ENCODE data around the gene SLC35E1. TPM values are rescaled to one million over a fixed set of nuclear protein-coding genes. Genes with fewer than 3 reads are reported as not detected.

Gene SLC35E1
- total RNA-seq, 1 experiment from 2014 or later, result 49.1 TPM

DNA sequence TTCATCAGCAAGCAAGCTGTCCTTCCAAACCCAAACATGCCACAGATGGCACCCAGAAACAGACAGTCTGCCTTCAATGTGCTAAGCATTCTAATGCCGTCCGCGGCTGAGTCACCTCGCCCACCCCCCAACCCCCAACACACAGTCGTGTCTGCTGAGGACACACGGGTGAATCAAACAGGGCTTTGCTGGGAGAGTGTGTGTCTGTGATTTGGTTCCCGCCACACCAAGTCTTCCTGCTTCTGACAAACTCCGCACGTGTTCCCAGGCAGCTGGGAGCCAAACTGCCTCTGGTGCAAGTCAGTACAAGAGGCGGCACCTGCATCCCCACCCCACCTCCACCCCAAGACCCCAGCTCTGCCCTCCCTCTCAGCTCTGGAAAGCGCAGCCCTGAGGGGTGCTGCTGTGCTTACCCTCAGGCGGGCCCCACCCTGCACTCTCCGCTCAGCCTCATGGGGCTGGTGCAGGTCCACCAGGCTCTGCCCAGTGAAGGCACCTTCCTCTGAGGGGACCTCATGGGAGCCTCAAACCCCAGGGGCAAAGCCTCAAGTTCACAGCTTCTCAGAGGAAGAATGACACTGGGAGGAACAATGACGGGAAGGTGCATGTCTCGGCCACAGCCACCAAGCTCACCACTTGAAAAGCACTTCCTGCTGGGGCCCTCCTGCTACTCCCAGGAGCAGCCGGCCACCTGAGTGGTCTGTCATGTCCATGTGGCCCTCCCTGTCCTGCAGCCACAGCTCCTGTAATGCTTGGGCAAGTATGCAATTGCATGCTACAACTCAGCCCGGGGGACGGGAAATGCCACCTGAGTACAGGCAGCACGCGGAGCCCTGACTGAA lies 15.0 kb upstream of the SLC35E1 start:
- DNase-seq (ENCODE audit: low read depth, low spot score) (no peak), ATAC-seq (no peak)
- no peaks in the 10 kb centered on the region; the same call in 1 of the 2 replicates for H4K20me1 ChIP-seq (ENCODE audit: insufficient read depth)
- no peak overlapping the region for H3K9ac ChIP-seq (ENCODE audit: low read length)
- H3K9me3 ChIP-seq (ENCODE audit: control insufficient read depth in 1 of 2, insufficient read depth in 1 of 2, low read depth in 1 of 2, low read length in 2 of 2), result no peaks in the 10 kb centered on the region
- BruUV-seq (replicated peaks), result no TSS peak
- H3K27ac ChIP-seq (ENCODE audit: low read depth, low read length), result no peak overlapping the region
- H3K4me2 ChIP-seq (ENCODE audit: low read length), result no peak overlapping the region
- H3K79me2 ChIP-seq (ENCODE audit: insufficient read depth, low read length), result peaks cover 100% of the 10 kb centered on the region
- no peaks in the 10 kb centered on the region for H3K36me3 ChIP-seq (ENCODE audit: control insufficient read depth in 1 of 2, insufficient read depth in 2 of 2, low read length in 2 of 2)
- RAD21 ChIA-PET (ENCODE audit: low non-redundant PET in 1 of 2, low total read pairs in 2 of 2, uncharacterized antibody in 2 of 2, unreplicated experiment in 2 of 2), result no interaction called here
- POLR2A ChIA-PET, result no interaction called here
- peaks cover 16 to 31% of the 10 kb centered on the region in 2 experiments for H3K4me1 ChIP-seq (ENCODE audit: control insufficient read depth in 1 of 2, insufficient read depth in 2 of 2, low read length in 2 of 2)
- TF ChIP-seq EZH2 (IDR thresholded peaks at IDR 0.05) (no peak), SRF (IDR thresholded peaks at IDR 0.05; ENCODE audit: low read depth) (no peak), FOSL1 (IDR thresholded peaks at IDR 0.05; ENCODE audit: low read depth) (no peak), RAD21 (IDR thresholded peaks at IDR 0.05; ENCODE audit: low read depth) (no peak), POLR2AphosphoS5 (IDR thresholded peaks at IDR 0.05; ENCODE audit: low read depth, low read length) (no peak), CEBPB (IDR thresholded peaks at IDR 0.05; ENCODE audit: low read depth) (no peak), SIN3A (IDR thresholded peaks at IDR 0.05; ENCODE audit: low read depth) (no peak), POLR2A (IDR thresholded peaks at IDR 0.05; ENCODE audit: borderline replicate concordance, extremely low read depth, insufficient read depth, insufficient read length) (no peak), TCF7L2 (IDR thresholded peaks at IDR 0.05; ENCODE audit: borderline replicate concordance, extremely low read depth, insufficient read depth, insufficient read length) (no peak), CBX3 (IDR thresholded peaks at IDR 0.05; ENCODE audit: low read depth) (no peak), EGR1 (IDR thresholded peaks at IDR 0.05; ENCODE audit: low read depth) (no peak), ELF1 (IDR thresholded peaks at IDR 0.05; ENCODE audit: borderline replicate concordance, low read depth) (no peak), YY1 (IDR thresholded peaks at IDR 0.05; ENCODE audit: extremely low read depth, insufficient replicate concordance, low read depth, low read length) (no peak), JUND (IDR thresholded peaks at IDR 0.05) (no peak), SP1 (IDR thresholded peaks at IDR 0.05; ENCODE audit: low read depth) (no peak)
- TF ChIP-seq, protein P1, sequence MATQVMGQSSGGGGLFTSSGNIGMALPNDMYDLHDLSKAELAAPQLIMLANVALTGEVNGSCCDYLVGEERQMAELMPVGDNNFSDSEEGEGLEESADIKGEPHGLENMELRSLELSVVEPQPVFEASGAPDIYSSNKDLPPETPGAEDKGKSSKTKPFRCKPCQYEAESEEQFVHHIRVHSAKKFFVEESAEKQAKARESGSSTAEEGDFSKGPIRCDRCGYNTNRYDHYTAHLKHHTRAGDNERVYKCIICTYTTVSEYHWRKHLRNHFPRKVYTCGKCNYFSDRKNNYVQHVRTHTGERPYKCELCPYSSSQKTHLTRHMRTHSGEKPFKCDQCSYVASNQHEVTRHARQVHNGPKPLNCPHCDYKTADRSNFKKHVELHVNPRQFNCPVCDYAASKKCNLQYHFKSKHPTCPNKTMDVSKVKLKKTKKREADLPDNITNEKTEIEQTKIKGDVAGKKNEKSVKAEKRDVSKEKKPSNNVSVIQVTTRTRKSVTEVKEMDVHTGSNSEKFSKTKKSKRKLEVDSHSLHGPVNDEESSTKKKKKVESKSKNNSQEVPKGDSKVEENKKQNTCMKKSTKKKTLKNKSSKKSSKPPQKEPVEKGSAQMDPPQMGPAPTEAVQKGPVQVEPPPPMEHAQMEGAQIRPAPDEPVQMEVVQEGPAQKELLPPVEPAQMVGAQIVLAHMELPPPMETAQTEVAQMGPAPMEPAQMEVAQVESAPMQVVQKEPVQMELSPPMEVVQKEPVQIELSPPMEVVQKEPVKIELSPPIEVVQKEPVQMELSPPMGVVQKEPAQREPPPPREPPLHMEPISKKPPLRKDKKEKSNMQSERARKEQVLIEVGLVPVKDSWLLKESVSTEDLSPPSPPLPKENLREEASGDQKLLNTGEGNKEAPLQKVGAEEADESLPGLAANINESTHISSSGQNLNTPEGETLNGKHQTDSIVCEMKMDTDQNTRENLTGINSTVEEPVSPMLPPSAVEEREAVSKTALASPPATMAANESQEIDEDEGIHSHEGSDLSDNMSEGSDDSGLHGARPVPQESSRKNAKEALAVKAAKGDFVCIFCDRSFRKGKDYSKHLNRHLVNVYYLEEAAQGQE (IDR thresholded peaks at IDR 0.05; ENCODE audit: low read depth), result no peak
- TF ChIP-seq, protein P2, sequence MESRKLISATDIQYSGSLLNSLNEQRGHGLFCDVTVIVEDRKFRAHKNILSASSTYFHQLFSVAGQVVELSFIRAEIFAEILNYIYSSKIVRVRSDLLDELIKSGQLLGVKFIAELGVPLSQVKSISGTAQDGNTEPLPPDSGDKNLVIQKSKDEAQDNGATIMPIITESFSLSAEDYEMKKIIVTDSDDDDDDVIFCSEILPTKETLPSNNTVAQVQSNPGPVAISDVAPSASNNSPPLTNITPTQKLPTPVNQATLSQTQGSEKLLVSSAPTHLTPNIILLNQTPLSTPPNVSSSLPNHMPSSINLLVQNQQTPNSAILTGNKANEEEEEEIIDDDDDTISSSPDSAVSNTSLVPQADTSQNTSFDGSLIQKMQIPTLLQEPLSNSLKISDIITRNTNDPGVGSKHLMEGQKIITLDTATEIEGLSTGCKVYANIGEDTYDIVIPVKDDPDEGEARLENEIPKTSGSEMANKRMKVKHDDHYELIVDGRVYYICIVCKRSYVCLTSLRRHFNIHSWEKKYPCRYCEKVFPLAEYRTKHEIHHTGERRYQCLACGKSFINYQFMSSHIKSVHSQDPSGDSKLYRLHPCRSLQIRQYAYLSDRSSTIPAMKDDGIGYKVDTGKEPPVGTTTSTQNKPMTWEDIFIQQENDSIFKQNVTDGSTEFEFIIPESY (IDR thresholded peaks at IDR 0.05; ENCODE audit: extremely low read depth, insufficient replicate concordance, low read length), result no peak
- TF ChIP-seq, protein P3, sequence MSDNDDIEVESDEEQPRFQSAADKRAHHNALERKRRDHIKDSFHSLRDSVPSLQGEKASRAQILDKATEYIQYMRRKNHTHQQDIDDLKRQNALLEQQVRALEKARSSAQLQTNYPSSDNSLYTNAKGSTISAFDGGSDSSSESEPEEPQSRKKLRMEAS (IDR thresholded peaks at IDR 0.05), result no peak
- TF ChIP-seq, protein P4, sequence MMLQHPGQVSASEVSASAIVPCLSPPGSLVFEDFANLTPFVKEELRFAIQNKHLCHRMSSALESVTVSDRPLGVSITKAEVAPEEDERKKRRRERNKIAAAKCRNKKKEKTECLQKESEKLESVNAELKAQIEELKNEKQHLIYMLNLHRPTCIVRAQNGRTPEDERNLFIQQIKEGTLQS (IDR thresholded peaks at IDR 0.05), result no peak
- CTCF ChIA-PET, result no interaction called here
- H3K9me2 ChIP-seq (ENCODE audit: insufficient read depth), result no peaks in the 10 kb centered on the region
- intact Hi-C loops (cut with micrococcal nuclease), result no loop called here
- H2AFZ ChIP-seq (ENCODE audit: low read depth, low read length, poor library complexity, severe bottlenecking), result no peak overlapping the region
- no peaks in the 10 kb centered on the region for H3K27me3 ChIP-seq (ENCODE audit: insufficient read depth, low read length)
- no peak overlapping the region for H3K4me3 ChIP-seq (replicated peaks in 1 of 2; ENCODE audit: low read depth in 1 of 2, low read length in 2 of 2)
